Liver (tissue), 3 donors: Measurements from ENCODE around the gene CCDC192.

Source experiments
- CTCF ChIP-seq: fragments of 150-350 bp; IDR thresholded peaks from 2 replicates; pipeline ENCODE4 v1.5.1; 2017; ENCODE audit warnings: improper control_type of control experiment, low read depth, low read length; ENCODE audit not compliant: missing input control
- EGR1 ChIP-seq, 2 donors: IDR thresholded peaks; 2 replicates each; pipeline ENCODE4 v1.6.1; 2016 to 2018; ENCODE audit warnings: antibody characterized with exemption in 2 of 2, low read depth in 2 of 2
- GABPA ChIP-seq, 2 donors: IDR thresholded peaks in 1 of 2; conservative IDR thresholded peaks in 1 of 2; 2 replicates each; pipeline ENCODE4 v1.6.1; 2016; ENCODE audit warnings: antibody characterized with exemption in 2 of 2, mild to moderate bottlenecking in 1 of 2, moderate library complexity in 1 of 2
- HNF4A ChIP-seq, 2 donors: conservative IDR thresholded peaks; 2 replicates each; pipeline ENCODE4 v1.6.1; 2016; ENCODE audit warnings: antibody characterized with exemption in 2 of 2, mild to moderate bottlenecking in 2 of 2
- JUND ChIP-seq, 2 donors: IDR thresholded peaks; 2 replicates each; pipeline ENCODE4 v1.6.1; 2016; ENCODE audit warnings: antibody characterized with exemption in 2 of 2
- MAX ChIP-seq: IDR thresholded peaks from 2 replicates; pipeline ENCODE4 v1.6.1; 2016; ENCODE audit warnings: antibody characterized with exemption
- NR2F2 ChIP-seq: IDR thresholded peaks from 2 replicates; pipeline ENCODE4 v1.6.1; 2016; ENCODE audit warnings: antibody characterized with exemption
- RAD21 ChIP-seq, 2 donors: IDR thresholded peaks; 2 replicates each; pipeline ENCODE4 v1.6.1; 2016; ENCODE audit warnings: antibody characterized with exemption in 2 of 2, mild to moderate bottlenecking in 2 of 2
- REST ChIP-seq: IDR thresholded peaks from 2 replicates; pipeline ENCODE4 v1.6.1; 2016; ENCODE audit warnings: antibody characterized with exemption, mild to moderate bottlenecking
- RXRA ChIP-seq, 2 donors: IDR thresholded peaks; 2 replicates each; pipeline ENCODE4 v1.6.1; 2017 to 2018; ENCODE audit warnings: antibody characterized with exemption in 2 of 2, mild to moderate bottlenecking in 1 of 2
- SP1 ChIP-seq: IDR thresholded peaks from 2 replicates; pipeline ENCODE4 v1.6.1; 2018; ENCODE audit warnings: antibody characterized with exemption, mild to moderate bottlenecking
- TAF1 ChIP-seq: conservative IDR thresholded peaks from 2 replicates; pipeline ENCODE4 v1.6.1; 2016; ENCODE audit warnings: antibody characterized with exemption, mild to moderate bottlenecking
- YY1 ChIP-seq: IDR thresholded peaks from 2 replicates; pipeline ENCODE4 v1.6.1; 2016; ENCODE audit warnings: antibody characterized with exemption, mild to moderate bottlenecking
- ZBTB33 ChIP-seq: IDR thresholded peaks from 2 replicates; pipeline ENCODE4 v1.6.1; 2016; ENCODE audit warnings: antibody characterized with exemption
- donor health status: healthy.
- donor health status: healthy.

GRCh38 chr5:127830157-127830556 is 127.0 kb downstream of the CCDC192 start:
- TF ChIP-seq CTCF (no peak), RAD21 (IDR thresholded peaks at IDR 0.05) (no peak), MAX (no peak), TAF1 (no peak), YY1 (no peak), REST (no peak), SP1 (no peak), JUND (IDR thresholded peaks at IDR 0.05) (no peak), GABPA (IDR thresholded peaks at IDR 0.05 in 1 of 2, conservative IDR thresholded peaks at IDR 0.05 in 1 of 2) (no peak), ZBTB33 (no peak), NR2F2 (no peak), HNF4A (conservative IDR thresholded peaks at IDR 0.05) (no peak), RXRA (IDR thresholded peaks at IDR 0.05) (no peak), EGR1 (IDR thresholded peaks at IDR 0.05; ENCODE audit: low read depth in 2 of 2) (no peak)
